Measurements from ENCODE around the gene ACKR1.

The ACKR1 gene

GRCh38 chr1:159204161-159205141, at the start of gene ACKR1:
ACKR1 (plus strand) TSS chr1:159204875; CDS start chr1:159204960, 85 bp downstream.
- no peak for DNase-seq (ENCODE audit: low spot score)

GRCh38 chr1:159161001-159161718, 43.5 kb upstream of the ACKR1 start:
- peak; percentile 56 for DNase-seq (ENCODE audit: low spot score)

GRCh38 chr1:159161719-159162026, 43.0 kb upstream of the ACKR1 start:
- no peak for DNase-seq (ENCODE audit: low spot score)

GRCh38 chr1:159162516-159163265, 42.0 kb upstream of the ACKR1 start:
- no peak for DNase-seq (ENCODE audit: low spot score)

- no peak for DNase-seq (ENCODE audit: low spot score)
Measured at GRCh38 chr1:159163614-159164228, 41.0 kb upstream of the ACKR1 start.

- DNase-seq (ENCODE audit: low spot score) = no peak
Measured at GRCh38 chr1:159168043-159168442, 36.6 kb upstream of the ACKR1 start.

GRCh38 chr1:159170639-159171038, 34.0 kb upstream of the ACKR1 start:
- no peak for DNase-seq (ENCODE audit: low spot score)

- DNase-seq (ENCODE audit: low spot score) = no peak
Measured at GRCh38 chr1:159171254-159171687, 33.4 kb upstream of the ACKR1 start, which contains the start of gene CADM3. CADM3 (plus strand) TSS chr1:159171615; CDS start chr1:159171766, 151 bp downstream.

GRCh38 chr1:159171688-159172501, 32.8 kb upstream of the ACKR1 start:
- no peak for DNase-seq (ENCODE audit: low spot score)

GRCh38 chr1:159172614-159173291, 31.9 kb upstream of the ACKR1 start:
- DNase-seq (ENCODE audit: low spot score) = no peak

- DNase-seq (ENCODE audit: low spot score) = no peak
Measured at GRCh38 chr1:159173320-159173719, 31.4 kb upstream of the ACKR1 start.

GRCh38 chr1:159175571-159175970, 29.1 kb upstream of the ACKR1 start:
- DNase-seq (ENCODE audit: low spot score) = no peak

GRCh38 chr1:159177272-159177907, 27.3 kb upstream of the ACKR1 start:
- DNase-seq (ENCODE audit: low spot score) = peak; percentile 56

GRCh38 chr1:159179906-159180305, 24.8 kb upstream of the ACKR1 start:
- DNase-seq (ENCODE audit: low spot score) = no peak

- no peak for DNase-seq (ENCODE audit: low spot score)
Measured at GRCh38 chr1:159180516-159180915, 24.2 kb upstream of the ACKR1 start.

- no peak for DNase-seq (ENCODE audit: low spot score)
Measured at GRCh38 chr1:159181328-159182024, 23.2 kb upstream of the ACKR1 start.

- DNase-seq (ENCODE audit: low spot score) = no peak
Measured at GRCh38 chr1:159184201-159184600, 20.5 kb upstream of the ACKR1 start.

GRCh38 chr1:159185121-159185520, 19.6 kb upstream of the ACKR1 start:
- DNase-seq (ENCODE audit: low spot score) = no peak

- DNase-seq (ENCODE audit: low spot score) = no peak
Measured at GRCh38 chr1:159187033-159187432, 17.6 kb upstream of the ACKR1 start.

Data from HuH-7 (cell line).